K562 (cell line): ENCODE results near the gene MBD6. TPM values are rescaled to one million over a fixed set of nuclear protein-coding genes. Genes with fewer than 3 reads are reported as not detected.

Experiments used
- ADNP ChIP-seq: fragments of 200-800 bp; sonication (Bioruptor generic); IDR thresholded peaks from 2 replicates; pipeline ENCODE4 v1.6.1; 2016; ENCODE audit warnings: missing genetic modification characterization, missing compliant biosample characterization
- CHD2 ChIP-seq: IDR thresholded peaks from 2 replicates; pipeline ENCODE4 v1.6.1; 2011; ENCODE audit warnings: low read depth, low read length
- EP300 ChIP-seq: IDR thresholded peaks from 2 replicates; pipeline ENCODE4 v1.6.1; 2012; ENCODE audit warnings: low read length, improper control_type of control experiment
- FIP1L1 ChIP-seq: fragments of 200-400 bp; formaldehyde crosslinking; IDR thresholded peaks from 2 replicates; pipeline ENCODE4 v1.6.1; 2018; ENCODE audit warnings: mild to moderate bottlenecking, low read depth, low read length; ENCODE audit not compliant: poor library complexity, severe bottlenecking
- GATAD2A ChIP-seq: fragments of 450-650 bp; IDR thresholded peaks from 2 replicates; pipeline ENCODE4 v1.6.1; 2017
- HDAC1 ChIP-seq, 2 experiments: fragments of 450-650 bp; IDR thresholded peaks; 2 replicates each; pipeline ENCODE4 v1.6.1; 2016 to 2017; ENCODE audit warnings: inconsistent platforms in 1 of 2, mild to moderate bottlenecking in 1 of 2, moderate library complexity in 1 of 2
- NR2C1 ChIP-seq, 2 experiments: fragments of 450-650 bp; IDR thresholded peaks; 2 replicates each; pipeline ENCODE4 v1.6.1; 2017; ENCODE audit warnings: mild to moderate bottlenecking in 2 of 2, antibody characterized with exemption in 1 of 2, inconsistent platforms in 1 of 2, missing compliant biosample characterization in 1 of 2, missing genetic modification characterization in 1 of 2
- SIN3A ChIP-seq, 2 experiments: fragments of 150-350 bp in 1 of 2; IDR thresholded peaks; 2 replicates each; pipeline ENCODE4 v1.6.1; 2011 to 2016; ENCODE audit warnings: borderline replicate concordance in 2 of 2, low read depth in 2 of 2, low read length in 2 of 2, mild to moderate bottlenecking in 2 of 2, moderate library complexity in 2 of 2; ENCODE audit not compliant: control insufficient read depth in 1 of 2
- SMAD1 ChIP-seq: fragments of 150-350 bp; IDR thresholded peaks from 2 replicates; pipeline ENCODE4 v1.6.1; 2014; ENCODE audit warnings: low read length, low read depth; ENCODE audit not compliant: partially characterized antibody
- SMAD3 ChIP-seq: fragments of 450-650 bp; formaldehyde crosslinking; conservative IDR thresholded peaks from 2 replicates; pipeline ENCODE4 v1.4.0; 2020; ENCODE audit warnings: mild to moderate bottlenecking
- SMARCE1 ChIP-seq: fragments of 450-650 bp; IDR thresholded peaks from 2 replicates; pipeline ENCODE4 v1.7.1; 2016; ENCODE audit warnings: mild to moderate bottlenecking
- SRF ChIP-seq, 2 experiments: fragments of 250-450, 450-650 bp in 1 of 2; sonication (Bioruptor Pico) in 1 of 2; sonication (generic) in 1 of 2; formaldehyde crosslinking; IDR thresholded peaks; 2 replicates each; pipeline versions ENCODE4 v1.5.0 to v1.5.1; 2020 to 2022; ENCODE audit warnings: mild to moderate bottlenecking in 1 of 2, missing genetic modification reagents in 1 of 2
- ZNF3 ChIP-seq: fragments of 250-450 bp; sonication (Bioruptor Pico); IDR thresholded peaks from 2 replicates; pipeline ENCODE4 v1.5.0; 2021; ENCODE audit warnings: mild to moderate bottlenecking, moderate library complexity
- ZNF384 ChIP-seq: IDR thresholded peaks from 2 replicates; pipeline ENCODE4 v1.6.1; 2012; ENCODE audit warnings: low read depth, low read length, improper control_type of control experiment
- polyA plus RNA-seq, 8 experiments: library from polyadenylated mRNA; depleted of rRNA in 4 of 8; stranded (reverse) in 5 of 8; unstranded in 3 of 8; fragments of >200 nt; fragmentation: Nextera tagmentation in 2 of 8; fragmentation: Illumina TruSeq in 1 of 8; extraction: Ambion mirVana in 2 of 8; extraction: Trizol in 1 of 8; gene quantifications; 2 replicates each; pipeline versions ENCODE4 v1.2.1 to v1.2.3, GENCODE V29; 2011 to 2014; ENCODE audit warnings: inconsistent platforms in 1 of 8, missing spikeins in 1 of 8
- total RNA-seq, 7 experiments: library from RNA; depleted of rRNA in 6 of 7; stranded (reverse); fragments of >200 nt in 6 of 7; fragmentation: Illumina TruSeq in 2 of 7; extraction: Trizol in 2 of 7; gene quantifications; 2 replicates each; pipeline versions ENCODE4 v1.2.1 to v1.2.3, GENCODE V29; 2011 to 2021; ENCODE audit warnings: low replicate concordance in 1 of 7
- TF ChIP-seq, protein P1 (sequence below), 3 experiments: fragments of 200-800 bp in 1 of 3; sonication (Bioruptor generic) in 1 of 3; sonication (generic) in 1 of 3; formaldehyde crosslinking in 1 of 3; IDR thresholded peaks; 2 replicates each; pipeline versions ENCODE4 v1.6.1 to v1.8.0; 2016 to 2022; ENCODE audit warnings: mild to moderate bottlenecking in 2 of 3, missing compliant biosample characterization in 2 of 3, missing genetic modification characterization in 2 of 3, missing genetic modification reagents in 1 of 3
- TF ChIP-seq, protein P2 (sequence below), 2 experiments: IDR thresholded peaks; 2 replicates each; pipeline ENCODE4 v1.6.1; 2011; ENCODE audit warnings: borderline replicate concordance in 1 of 2, control low read depth in 1 of 2, low read depth in 1 of 2, low read length in 1 of 2, mild to moderate bottlenecking in 1 of 2, mixed read lengths in 1 of 2, moderate library complexity in 1 of 2; ENCODE audit not compliant: insufficient read depth in 1 of 2, insufficient read length in 1 of 2, poor library complexity in 1 of 2, severe bottlenecking in 1 of 2; ENCODE audit errors: extremely low read depth in 1 of 2
- TF ChIP-seq, protein P3 (sequence below), 2 experiments: fragments of 450-650 bp; conservative IDR thresholded peaks; 2 replicates each; pipeline ENCODE4 v1.6.1; 2017; ENCODE audit warnings: mild to moderate bottlenecking in 2 of 2, moderate library complexity in 2 of 2
- TF ChIP-seq, protein P4 (sequence below): fragments of 450-650 bp; formaldehyde crosslinking; IDR thresholded peaks from 2 replicates; pipeline ENCODE4 v1.4.0; 2022; ENCODE audit warnings: mild to moderate bottlenecking, moderate library complexity
- TF ChIP-seq, protein P5 (sequence below): conservative IDR thresholded peaks from 2 replicates; pipeline ENCODE4 v1.6.1; 2011; ENCODE audit warnings: low read depth, mild to moderate bottlenecking, low read length; ENCODE audit not compliant: control insufficient read depth

Gene MBD6
- total and polyA plus RNA-seq, 9 of the 15 experiments (the other 6 are each of a cell fraction or from before 2014, with no cell fraction given) = 2.0 to 54.8 (median 3.8) TPM

DNA sequence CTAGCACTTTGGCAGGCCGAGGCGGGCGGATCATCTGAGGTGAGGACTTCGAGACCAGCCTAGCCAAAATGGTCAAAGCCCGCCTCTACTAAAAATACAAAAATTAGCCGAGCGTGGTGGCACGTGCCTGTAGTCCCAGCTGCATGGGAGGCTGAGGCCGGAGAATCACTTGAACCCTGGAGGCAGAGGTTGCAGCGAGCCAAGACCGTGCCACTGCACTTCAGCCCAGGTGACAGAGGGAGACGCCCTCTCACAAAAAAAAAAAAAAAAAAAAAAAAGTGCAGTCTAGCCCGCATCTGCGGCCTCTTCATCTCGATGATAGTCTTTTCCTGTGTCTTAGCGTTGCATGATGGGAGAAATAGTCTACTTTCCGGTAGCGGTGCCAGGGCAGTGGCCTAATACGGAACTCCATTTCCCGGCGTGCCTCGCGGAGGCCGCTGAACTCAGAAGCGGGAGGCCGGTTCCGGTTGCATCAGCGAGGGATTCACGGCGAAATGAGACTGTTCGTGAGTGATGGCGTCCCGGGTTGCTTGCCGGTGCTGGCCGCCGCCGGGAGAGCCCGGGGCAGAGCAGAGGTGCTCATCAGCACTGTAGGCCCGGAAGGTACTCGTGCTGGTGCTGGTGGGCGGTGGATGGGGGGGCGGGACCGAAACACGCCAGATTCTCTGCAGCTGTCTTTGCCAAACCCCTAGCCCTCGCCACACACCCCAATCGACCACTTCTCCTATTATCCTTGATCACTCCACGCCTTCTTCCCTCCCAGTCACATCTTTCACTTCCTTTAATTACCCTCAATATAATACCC lies 34.8 kb upstream of the MBD6 start, which contains the start of gene MARS1 (continued):
- TF ChIP-seq ADNP (tag) (0 out of 2 replicates have a peak, but pooled peaks have one; percentile 68), ZNF384 (peak; percentile 100), SMARCE1 (peak; percentile 48; the same call in 1 of the 2 replicates), SMAD1 (peak; percentile 78), EP300 (peak; percentile 53), HDAC1 (IDR thresholded peaks at IDR 0.05) (peak in 1 of 2 experiments; percentile 86; a peak in 2 of 4 replicates), GATAD2A (no peak), SRF (CRISPR knock-in tag; IDR thresholded peaks at IDR 0.05) (peak in 1 of 2 experiments; percentile 72; a peak in 1 of 4 replicates), FIP1L1 (peak; percentile 48), NR2C1 (IDR thresholded peaks at IDR 0.05) (peak; percentile 94), NR2C1 (tag; IDR thresholded peaks at IDR 0.05) (peak; percentile 97), CHD2 (0 out of 2 replicates have a peak, but pooled peaks have one; percentile 44), SMAD3 (CRISPR knock-in tag) (peak; percentile 49; the same call in 1 of the 2 replicates), ZNF3 (CRISPR knock-in tag) (no peak), SIN3A (IDR thresholded peaks at IDR 0.05; ENCODE audit: borderline replicate concordance in 2 of 2, control insufficient read depth in 1 of 2, low read depth in 2 of 2, low read length in 2 of 2) (peak in 1 of 2 experiments; percentile 93; a peak in 3 of 4 replicates)
- TF ChIP-seq, protein P1, sequence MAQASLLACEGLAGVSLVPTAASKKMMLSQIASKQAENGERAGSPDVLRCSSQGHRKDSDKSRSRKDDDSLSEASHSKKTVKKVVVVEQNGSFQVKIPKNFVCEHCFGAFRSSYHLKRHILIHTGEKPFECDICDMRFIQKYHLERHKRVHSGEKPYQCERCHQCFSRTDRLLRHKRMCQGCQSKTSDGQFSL (CRISPR knock-in tag; IDR thresholded peaks at IDR 0.05) = peak; percentile 79
- TF ChIP-seq, protein P1 (tag; IDR thresholded peaks at IDR 0.05) = no peak
- TF ChIP-seq, protein P2, sequence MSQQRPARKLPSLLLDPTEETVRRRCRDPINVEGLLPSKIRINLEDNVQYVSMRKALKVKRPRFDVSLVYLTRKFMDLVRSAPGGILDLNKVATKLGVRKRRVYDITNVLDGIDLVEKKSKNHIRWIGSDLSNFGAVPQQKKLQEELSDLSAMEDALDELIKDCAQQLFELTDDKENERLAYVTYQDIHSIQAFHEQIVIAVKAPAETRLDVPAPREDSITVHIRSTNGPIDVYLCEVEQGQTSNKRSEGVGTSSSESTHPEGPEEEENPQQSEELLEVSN (IDR thresholded peaks at IDR 0.05; ENCODE audit: borderline replicate concordance in 1 of 2, extremely low read depth in 1 of 2, insufficient read depth in 1 of 2, insufficient read length in 1 of 2, low read depth in 1 of 2, low read length in 1 of 2, poor library complexity in 1 of 2, severe bottlenecking in 1 of 2) = peak in 1 of 2 experiments; percentile 11
- TF ChIP-seq, protein P3, sequence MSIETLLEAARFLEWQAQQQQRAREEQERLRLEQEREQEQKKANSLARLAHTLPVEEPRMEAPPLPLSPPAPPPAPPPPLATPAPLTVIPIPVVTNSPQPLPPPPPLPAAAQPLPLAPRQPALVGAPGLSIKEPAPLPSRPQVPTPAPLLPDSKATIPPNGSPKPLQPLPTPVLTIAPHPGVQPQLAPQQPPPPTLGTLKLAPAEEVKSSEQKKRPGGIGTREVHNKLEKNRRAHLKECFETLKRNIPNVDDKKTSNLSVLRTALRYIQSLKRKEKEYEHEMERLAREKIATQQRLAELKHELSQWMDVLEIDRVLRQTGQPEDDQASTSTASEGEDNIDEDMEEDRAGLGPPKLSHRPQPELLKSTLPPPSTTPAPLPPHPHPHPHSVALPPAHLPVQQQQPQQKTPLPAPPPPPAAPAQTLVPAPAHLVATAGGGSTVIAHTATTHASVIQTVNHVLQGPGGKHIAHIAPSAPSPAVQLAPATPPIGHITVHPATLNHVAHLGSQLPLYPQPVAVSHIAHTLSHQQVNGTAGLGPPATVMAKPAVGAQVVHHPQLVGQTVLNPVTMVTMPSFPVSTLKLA (conservative IDR thresholded peaks at IDR 0.05) = peak; percentile 70 to 92
- TF ChIP-seq, protein P4, sequence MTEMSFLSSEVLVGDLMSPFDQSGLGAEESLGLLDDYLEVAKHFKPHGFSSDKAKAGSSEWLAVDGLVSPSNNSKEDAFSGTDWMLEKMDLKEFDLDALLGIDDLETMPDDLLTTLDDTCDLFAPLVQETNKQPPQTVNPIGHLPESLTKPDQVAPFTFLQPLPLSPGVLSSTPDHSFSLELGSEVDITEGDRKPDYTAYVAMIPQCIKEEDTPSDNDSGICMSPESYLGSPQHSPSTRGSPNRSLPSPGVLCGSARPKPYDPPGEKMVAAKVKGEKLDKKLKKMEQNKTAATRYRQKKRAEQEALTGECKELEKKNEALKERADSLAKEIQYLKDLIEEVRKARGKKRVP (CRISPR knock-in tag) = peak; percentile 100
- TF ChIP-seq, protein P5, sequence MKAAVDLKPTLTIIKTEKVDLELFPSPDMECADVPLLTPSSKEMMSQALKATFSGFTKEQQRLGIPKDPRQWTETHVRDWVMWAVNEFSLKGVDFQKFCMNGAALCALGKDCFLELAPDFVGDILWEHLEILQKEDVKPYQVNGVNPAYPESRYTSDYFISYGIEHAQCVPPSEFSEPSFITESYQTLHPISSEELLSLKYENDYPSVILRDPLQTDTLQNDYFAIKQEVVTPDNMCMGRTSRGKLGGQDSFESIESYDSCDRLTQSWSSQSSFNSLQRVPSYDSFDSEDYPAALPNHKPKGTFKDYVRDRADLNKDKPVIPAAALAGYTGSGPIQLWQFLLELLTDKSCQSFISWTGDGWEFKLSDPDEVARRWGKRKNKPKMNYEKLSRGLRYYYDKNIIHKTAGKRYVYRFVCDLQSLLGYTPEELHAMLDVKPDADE = peak; percentile 94
